Iris pigment epithelial cell (primary cell): ENCODE data around the gene ADRM1.

Source experiments
- DNase-seq: peaks from one replicate; pipeline ENCODE4 v3.0.0-alpha.2; 2011; ENCODE audit warnings: low read depth

ADRM1 gene

GRCh38 chr20:62298577-62299249 is 4.1 kb upstream of the ADRM1 start:
- DNase-seq, result no peak

- no peak for DNase-seq
These were observed 3.0 kb upstream of the ADRM1 start for GRCh38 chr20:62299666-62300236.

GRCh38 chr20:62300319-62300718 is 2.5 kb upstream of the ADRM1 start:
- no peak for DNase-seq

- no peak for DNase-seq
These were observed 1.6 kb upstream of the ADRM1 start for GRCh38 chr20:62301111-62301668.

- peak; percentile 93 for DNase-seq
These were observed 940 bp upstream of the ADRM1 start for GRCh38 chr20:62301773-62302340.

GRCh38 chr20:62303062-62303339 is 204 bp downstream of the ADRM1 start:
- no peak for DNase-seq

- DNase-seq, result peak; percentile 25
These were observed 786 bp downstream of the ADRM1 start for GRCh38 chr20:62303340-62304226.

GRCh38 chr20:62304331-62305148 is 1.7 kb downstream of the ADRM1 start:
- no peak for DNase-seq

GRCh38 chr20:62305149-62305764 is 2.5 kb downstream of the ADRM1 start:
- DNase-seq, result peak; percentile 8

GRCh38 chr20:62305765-62306413 is 3.1 kb downstream of the ADRM1 start:
- no peak for DNase-seq

- DNase-seq, result no peak
These were observed 3.8 kb downstream of the ADRM1 start for GRCh38 chr20:62306414-62307187.

GRCh38 chr20:62307226-62308101 is 4.7 kb downstream of the ADRM1 start:
- no peak for DNase-seq

- no peak for DNase-seq
These were observed 5.5 kb downstream of the ADRM1 start for GRCh38 chr20:62308102-62308822.

- DNase-seq, result no peak
These were observed 6.6 kb downstream of the ADRM1 start for GRCh38 chr20:62309198-62309944.

- DNase-seq, result no peak
These were observed 7.4 kb downstream of the ADRM1 start for GRCh38 chr20:62309947-62310756.

GRCh38 chr20:62310757-62311121 is 7.9 kb downstream of the ADRM1 start:
- DNase-seq, result no peak

- no peak for DNase-seq
These were observed 8.4 kb downstream of the ADRM1 start for GRCh38 chr20:62311150-62311549.
